Ramos (cell line): ENCODE results near the gene LSMEM2.
"Not testable (repeated sequence)": the region's sequence is repeated elsewhere in the genome, so short reads cannot be mapped to it uniquely, and the experiment has no call there.

Experiments used
- in situ Hi-C: fragments of 300-500 bp; cut with MboI; formaldehyde crosslinking; loops from one replicate; pipeline ENCODE4 v1.14.3; 2022; ENCODE audit warnings: low sequenced_read_pairs; ENCODE audit not compliant: unreplicated experiment

LSMEM2 gene

GRCh38 chr3:50295553-50296431, 16.9 kb downstream of the LSMEM2 start:
- in situ Hi-C loops, result no loop called here

GRCh38 chr3:50296721-50297383, 18.0 kb downstream of the LSMEM2 start:
- in situ Hi-C loops, result no loop called here

- in situ Hi-C loops, result no loop called here
Observed at GRCh38 chr3:50297384-50297775, 18.5 kb downstream of the LSMEM2 start.

GRCh38 chr3:50297896-50298725, 19.2 kb downstream of the LSMEM2 start:
- in situ Hi-C loops, result no loop called here

GRCh38 chr3:50298836-50299637, 20.1 kb downstream of the LSMEM2 start, which contains the start of the genes HYAL3 and NAA80:
Gene HYAL3, minus strand, starts transcription at chr3:50299405. Its CDS starts 3,803 bp downstream, at chr3:50295602.
Gene NAA80, minus strand, starts transcription at chr3:50299405. Its CDS starts 1,942 bp downstream, at chr3:50297463.
- in situ Hi-C loops, result no loop called here

- in situ Hi-C loops, result no loop called here
Observed at GRCh38 chr3:50299638-50299928, 20.7 kb downstream of the LSMEM2 start.

- in situ Hi-C loops, result no loop called here
Observed at GRCh38 chr3:50299929-50300680, 21.2 kb downstream of the LSMEM2 start.

GRCh38 chr3:50300681-50301254, 21.9 kb downstream of the LSMEM2 start:
- in situ Hi-C loops, result no loop called here

GRCh38 chr3:50302095-50303012, 23.5 kb downstream of the LSMEM2 start:
- in situ Hi-C loops, result no loop called here

- in situ Hi-C loops, result no loop called here
Observed at GRCh38 chr3:50303013-50303815, 24.3 kb downstream of the LSMEM2 start, which contains the start of gene HYAL1. Gene HYAL1, minus strand, starts transcription at chr3:50303574. Its CDS starts 618 bp downstream, at chr3:50302956.

- in situ Hi-C loops, result no loop called here
Observed at GRCh38 chr3:50304601-50305000, 25.7 kb downstream of the LSMEM2 start.

GRCh38 chr3:50312041-50312440, 33.2 kb downstream of the LSMEM2 start:
- in situ Hi-C loops, result not testable (repeated sequence)

GRCh38 chr3:50314342-50314741, 35.5 kb downstream of the LSMEM2 start:
- in situ Hi-C loops, result no loop called here

GRCh38 chr3:50314816-50315215, 35.9 kb downstream of the LSMEM2 start:
- in situ Hi-C loops, result no loop called here

- in situ Hi-C loops, result no loop called here
Observed at GRCh38 chr3:50316657-50317242, 37.9 kb downstream of the LSMEM2 start.

GRCh38 chr3:50317300-50317699, 38.4 kb downstream of the LSMEM2 start:
- in situ Hi-C loops, result no loop called here

GRCh38 chr3:50318163-50318562, 39.3 kb downstream of the LSMEM2 start:
- in situ Hi-C loops, result no loop called here
